Globus pallidus (tissue), 1 donor: ENCODE results near the gene TNNI3.
A peak's percentile ranks its signal among the peaks of the same experiment; 100 is the strongest.
"Not testable (repeated sequence)": the region's sequence is repeated elsewhere in the genome, so short reads cannot be mapped to it uniquely, and the experiment has no call there.

Source experiments
- DNase-seq: peaks from one replicate; pipeline ENCODE4 v3.0.0-alpha.2; 2015; ENCODE audit warnings: low spot score

Gene TNNI3

GRCh38 chr19:55157064-55157908 lies at the start of gene TNNI3:
Gene TNNI3 (minus strand): TSS chr19:55157732. CDS start chr19:55157589, 143 bp downstream.
- no peak for DNase-seq

GRCh38 chr19:55206664-55207500 lies 49.4 kb upstream of the TNNI3 start:
- peak; percentile 80 for DNase-seq

GRCh38 chr19:55202199-55202598 lies 44.7 kb upstream of the TNNI3 start:
- not testable (repeated sequence) for DNase-seq

DNA sequence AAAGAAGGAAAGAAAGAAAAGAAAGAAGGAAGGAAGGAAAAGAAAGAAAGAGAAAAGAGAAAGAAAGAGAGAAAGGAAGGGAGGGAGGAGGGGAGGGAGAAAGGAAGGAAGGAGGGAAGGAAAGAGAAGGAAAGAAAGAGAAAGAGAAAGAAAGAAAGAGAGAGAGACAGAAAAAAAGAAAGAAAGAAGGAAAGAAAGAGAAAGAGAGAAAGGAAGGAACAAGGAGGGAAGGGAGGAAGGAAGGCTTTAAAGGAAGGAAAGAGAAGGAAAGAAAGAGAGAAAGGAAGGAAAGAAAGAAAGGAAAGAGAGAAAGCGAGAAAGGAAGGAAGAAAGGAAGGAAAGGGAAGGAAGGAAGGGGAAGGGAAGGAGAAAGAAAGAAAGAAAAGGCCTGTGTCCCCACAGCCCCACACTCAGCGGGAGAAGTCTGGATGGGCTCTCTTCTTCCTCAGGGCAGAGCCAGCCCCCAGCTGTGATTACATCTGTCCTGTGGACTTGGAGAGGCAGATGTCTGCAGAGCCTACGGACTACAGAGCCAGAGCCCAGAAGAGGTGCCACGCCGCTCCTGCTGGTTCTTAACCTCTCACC lies 42.2 kb upstream of the TNNI3 start:
- no peak for DNase-seq

- no peak for DNase-seq
Measured at GRCh38 chr19:55198651-55199050, 41.1 kb upstream of the TNNI3 start.

DNA sequence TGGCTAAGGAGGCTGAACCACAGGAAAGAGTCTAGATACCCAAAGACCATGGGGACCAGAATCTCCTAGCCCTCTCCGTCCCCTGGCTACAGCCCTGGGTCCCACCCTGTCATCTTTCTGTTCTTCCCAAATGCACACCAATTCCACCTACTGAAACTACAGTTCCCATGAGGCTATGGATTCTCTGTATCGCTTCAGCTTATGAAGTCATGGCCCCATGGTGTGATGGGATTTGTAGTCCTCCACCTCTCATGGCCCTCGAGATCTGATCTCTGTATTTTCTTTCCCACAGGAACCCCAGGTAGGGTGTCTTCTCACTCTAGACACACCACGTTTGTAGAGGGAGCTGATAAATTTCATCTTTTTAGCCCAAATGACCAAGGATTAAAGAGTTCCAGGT lies 40.0 kb upstream of the TNNI3 start:
- no peak for DNase-seq

DNA sequence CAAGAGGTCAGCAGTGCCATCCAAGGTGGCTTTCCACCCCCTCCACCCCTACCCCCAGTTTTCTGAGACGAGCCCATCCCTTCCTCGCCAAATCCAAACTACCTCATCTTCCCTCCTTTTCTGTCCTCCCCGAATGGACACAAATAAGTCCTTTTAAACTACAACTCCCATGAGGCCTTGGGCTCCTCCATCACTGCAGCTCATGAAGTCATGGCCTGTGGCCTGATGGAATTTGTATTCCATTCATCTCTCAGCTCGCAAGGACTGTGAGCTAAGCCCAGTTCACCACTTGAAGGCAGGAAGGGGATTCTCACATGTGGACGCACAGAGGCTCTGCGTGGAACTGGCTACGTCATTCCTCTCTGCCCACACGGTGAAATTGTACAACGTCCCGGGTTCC lies 39.3 kb upstream of the TNNI3 start:
- DNase-seq: no peak

- DNase-seq: no peak
Measured at GRCh38 chr19:55193481-55193880, 35.9 kb upstream of the TNNI3 start.

DNA sequence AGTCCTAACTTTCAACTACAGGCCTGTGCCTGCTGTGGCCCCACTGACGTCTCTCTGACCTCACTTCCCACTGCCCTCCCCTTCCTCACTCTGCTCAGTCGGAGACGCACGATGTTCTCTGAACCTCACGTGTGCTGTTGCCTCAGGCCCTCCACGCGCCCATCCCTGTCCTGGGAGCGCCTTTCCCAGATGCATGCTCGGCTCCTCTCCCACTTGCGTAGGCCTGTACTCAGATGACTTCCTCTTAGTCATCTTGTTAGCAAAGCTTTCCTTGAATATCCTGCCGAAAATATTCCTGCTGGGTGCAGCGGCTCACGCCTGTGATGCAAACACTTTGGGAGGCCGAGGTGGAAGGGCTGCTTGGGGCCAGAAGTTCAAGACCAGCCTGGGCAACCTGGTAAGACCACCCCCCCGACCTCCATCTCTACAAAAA lies 31.9 kb upstream of the TNNI3 start:
- DNase-seq: no peak

DNA sequence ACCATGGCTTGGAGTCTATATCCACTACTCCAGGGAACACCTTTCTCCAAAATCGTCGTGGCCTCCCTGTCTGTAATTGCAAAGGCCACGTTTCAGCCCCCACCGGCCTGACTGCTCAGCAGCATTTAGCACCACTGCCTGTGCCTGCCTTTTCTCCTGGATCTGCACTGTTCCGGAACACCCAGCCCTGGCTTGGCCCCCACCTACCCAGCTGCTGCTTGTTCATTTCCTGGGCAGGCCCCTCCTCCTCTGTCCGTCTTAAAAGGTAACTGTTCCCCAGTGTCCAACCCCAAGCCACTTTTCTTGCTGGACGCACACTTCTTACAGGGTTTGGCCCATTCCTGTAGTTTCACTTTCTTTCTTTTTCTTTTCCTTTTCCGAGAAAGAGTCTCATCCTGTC lies 31.1 kb upstream of the TNNI3 start:
- no peak for DNase-seq

- no peak for DNase-seq
Measured at GRCh38 chr19:55186080-55186479, 28.5 kb upstream of the TNNI3 start.

- DNase-seq: no peak
Measured at GRCh38 chr19:55181740-55182139, 24.2 kb upstream of the TNNI3 start.

DNA sequence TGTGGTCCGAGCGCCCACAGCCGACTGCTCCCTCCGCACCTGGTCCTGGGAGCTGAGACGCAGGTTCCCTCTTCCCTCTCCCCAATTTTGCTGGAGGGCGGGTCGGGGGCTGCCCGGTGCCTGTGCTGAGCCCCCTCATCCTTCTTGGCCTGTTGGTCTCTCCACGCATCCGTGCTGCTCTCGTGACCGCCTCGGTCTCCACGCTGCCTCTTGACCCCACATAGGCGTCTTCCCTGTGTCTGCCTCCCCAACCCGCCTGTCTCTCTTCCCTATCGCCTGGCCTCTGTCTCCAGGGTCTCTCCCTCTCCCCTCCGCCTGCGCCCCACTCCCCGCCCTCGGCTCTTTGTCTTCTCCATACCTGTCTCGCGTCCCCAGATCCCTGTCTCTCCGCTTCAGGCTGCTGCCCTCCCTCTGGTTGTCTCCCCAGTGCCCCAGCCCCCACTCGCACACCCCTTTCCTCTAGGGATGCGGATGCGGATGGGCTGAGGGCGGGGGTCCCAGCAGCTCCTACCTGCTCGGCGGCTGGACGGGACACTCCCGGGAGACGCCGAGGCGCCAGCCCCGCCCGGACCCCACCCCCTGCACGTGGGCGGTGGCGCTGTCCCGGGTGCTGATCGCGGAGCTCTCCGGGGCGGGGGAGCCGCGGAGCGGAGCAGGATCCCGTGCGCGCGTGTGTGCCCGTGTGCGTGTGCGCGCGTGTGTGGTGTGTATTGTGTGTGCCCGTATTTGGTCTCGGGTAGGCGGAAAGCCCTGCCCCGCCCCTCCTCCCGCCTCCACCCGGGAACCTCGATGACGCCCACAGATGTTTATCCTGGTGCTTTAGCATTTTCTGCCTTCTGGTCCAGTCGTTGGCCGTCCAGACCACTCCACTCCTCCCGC lies 22.3 kb upstream of the TNNI3 start, which contains the start of gene SYT5:
Gene SYT5, minus strand, starts transcription at position 684 of the 879 bp plus-strand sequence. CDS start 1,248 bp downstream, outside the sequence.
- no peak for DNase-seq

GRCh38 chr19:55178781-55179599 lies 21.5 kb upstream of the TNNI3 start:
- DNase-seq: peak; percentile 59

DNA sequence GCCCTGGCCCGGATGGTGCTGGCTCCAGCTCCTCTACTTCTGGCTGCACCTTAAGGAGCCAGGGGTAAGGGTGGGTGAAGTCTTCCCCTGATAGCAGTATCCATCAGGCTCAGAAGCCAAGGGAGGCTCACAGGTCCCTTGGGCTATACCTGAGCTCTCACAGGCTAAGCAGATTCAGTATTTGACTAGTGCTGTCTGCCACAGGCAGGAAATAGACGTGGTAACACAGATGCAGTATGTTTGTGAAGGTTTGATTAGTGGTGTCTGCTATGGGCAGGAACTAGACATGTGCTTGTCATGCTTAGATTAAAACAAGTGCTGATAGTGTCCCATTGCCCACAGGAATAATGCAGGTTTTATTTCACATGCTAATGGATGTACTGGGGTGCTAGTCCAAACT lies 18.5 kb upstream of the TNNI3 start:
- DNase-seq: no peak

DNA sequence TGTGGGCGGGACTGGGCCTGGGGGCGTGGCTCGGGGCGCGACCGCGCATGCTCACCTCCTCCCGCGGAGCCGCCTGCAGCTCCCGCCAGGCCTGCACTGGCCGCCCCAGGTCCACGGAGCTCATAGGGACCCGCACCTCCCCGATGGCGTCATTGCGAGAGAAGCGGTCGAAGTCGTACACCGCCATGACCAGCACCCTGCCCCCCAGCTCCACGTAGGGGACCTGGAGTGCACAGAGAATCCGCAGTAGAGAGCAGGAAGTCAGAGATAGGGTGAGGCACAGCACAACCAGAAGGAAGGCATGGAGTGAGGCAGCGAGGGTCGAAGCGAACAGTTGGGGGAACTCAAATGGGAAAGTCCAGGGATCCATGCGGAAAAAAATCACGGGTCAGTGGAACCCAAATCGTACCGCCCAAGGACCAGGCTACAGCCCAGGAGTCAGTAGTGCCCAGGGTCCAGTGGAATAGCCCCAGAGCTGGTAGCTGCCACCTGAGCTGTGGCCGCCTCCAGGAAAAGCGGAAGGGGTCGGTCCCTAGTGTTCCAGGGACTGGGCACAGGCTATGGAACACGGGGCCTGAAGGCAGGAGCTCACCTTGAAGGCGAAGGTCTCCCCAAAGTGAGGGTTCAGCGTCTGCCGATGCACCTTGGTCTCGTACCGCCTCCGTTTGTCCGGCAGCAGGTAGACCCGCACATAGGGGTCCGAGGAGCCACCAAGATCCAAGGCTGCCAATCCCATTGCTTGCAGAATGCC lies 17.8 kb upstream of the TNNI3 start:
- DNase-seq: no peak

- no peak for DNase-seq
Measured at GRCh38 chr19:55174425-55175116, 17.0 kb upstream of the TNNI3 start.

DNA sequence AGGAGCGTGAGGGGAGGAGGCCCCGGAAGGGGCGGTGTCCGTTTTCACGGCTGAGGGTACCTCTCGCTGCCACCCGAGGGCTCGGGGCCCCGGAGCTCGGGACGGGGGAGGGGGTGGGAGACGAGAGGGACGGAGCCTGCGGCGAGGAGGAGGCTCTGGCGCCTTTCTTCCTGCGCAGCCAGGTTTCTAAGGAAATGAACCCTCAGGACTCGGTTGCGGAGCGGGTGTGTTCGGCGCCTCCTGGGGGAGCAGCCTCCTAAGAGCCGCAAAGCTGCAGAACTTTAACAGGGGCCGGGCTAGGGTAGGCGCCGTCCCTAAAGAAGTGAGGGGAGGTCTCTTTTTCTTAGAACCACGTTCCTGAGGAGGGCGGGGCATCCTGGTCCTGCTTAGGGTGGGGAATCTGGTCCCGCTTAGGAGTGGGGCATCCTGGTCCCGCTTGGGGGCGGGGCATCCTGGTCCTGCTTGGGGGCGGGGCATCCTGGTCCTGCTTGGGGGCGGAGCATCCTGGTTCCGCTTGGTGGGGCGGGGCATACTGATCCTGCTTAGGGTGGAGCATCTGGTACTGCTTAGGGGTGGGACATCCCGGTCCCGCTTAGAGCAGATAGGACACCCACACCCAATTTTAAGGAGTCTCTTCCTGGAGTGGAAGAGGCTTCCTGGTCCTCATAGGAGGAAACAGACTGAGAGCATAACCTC lies 16.3 kb upstream of the TNNI3 start:
- DNase-seq: peak; percentile 52
